ENCODE measurements around the gene CCDC18. TPM values are rescaled to one million over a fixed set of nuclear protein-coding genes. Genes with fewer than 3 reads are reported as not detected.

Gene CCDC18
- total RNA-seq, 3 donors from 2014 or later = 4.1 to 10.5 (median 9.4) TPM

- no peaks in the 10 kb centered on the region for H3K27me3 ChIP-seq
- intact Hi-C loops (cut with DNase I; ENCODE audit: low total_unique reads) = no loop called here
- H3K4me3 ChIP-seq = no peak overlapping the region
- H3K9me3 ChIP-seq = no peaks in the 10 kb centered on the region
- no peaks in the 10 kb centered on the region for H3K4me1 ChIP-seq
- H3K27ac ChIP-seq = no peak overlapping the region
- H3K36me3 ChIP-seq = no peaks in the 10 kb centered on the region
- TF ChIP-seq POLR2AphosphoS5 (IDR thresholded peaks at IDR 0.05) (no peak), POLR2A (IDR thresholded peaks at IDR 0.05) (no peak)
- TF ChIP-seq, protein P1, sequence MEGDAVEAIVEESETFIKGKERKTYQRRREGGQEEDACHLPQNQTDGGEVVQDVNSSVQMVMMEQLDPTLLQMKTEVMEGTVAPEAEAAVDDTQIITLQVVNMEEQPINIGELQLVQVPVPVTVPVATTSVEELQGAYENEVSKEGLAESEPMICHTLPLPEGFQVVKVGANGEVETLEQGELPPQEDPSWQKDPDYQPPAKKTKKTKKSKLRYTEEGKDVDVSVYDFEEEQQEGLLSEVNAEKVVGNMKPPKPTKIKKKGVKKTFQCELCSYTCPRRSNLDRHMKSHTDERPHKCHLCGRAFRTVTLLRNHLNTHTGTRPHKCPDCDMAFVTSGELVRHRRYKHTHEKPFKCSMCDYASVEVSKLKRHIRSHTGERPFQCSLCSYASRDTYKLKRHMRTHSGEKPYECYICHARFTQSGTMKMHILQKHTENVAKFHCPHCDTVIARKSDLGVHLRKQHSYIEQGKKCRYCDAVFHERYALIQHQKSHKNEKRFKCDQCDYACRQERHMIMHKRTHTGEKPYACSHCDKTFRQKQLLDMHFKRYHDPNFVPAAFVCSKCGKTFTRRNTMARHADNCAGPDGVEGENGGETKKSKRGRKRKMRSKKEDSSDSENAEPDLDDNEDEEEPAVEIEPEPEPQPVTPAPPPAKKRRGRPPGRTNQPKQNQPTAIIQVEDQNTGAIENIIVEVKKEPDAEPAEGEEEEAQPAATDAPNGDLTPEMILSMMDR (IDR thresholded peaks at IDR 0.05) = no peak
- no peak for DNase-seq (ENCODE audit: low spot score in 2 of 2)
These were observed 13.9 kb downstream of the CCDC18 start for GRCh38 chr1:93194231-93194990.

GRCh38 chr1:93196591-93196990, 16.1 kb downstream of the CCDC18 start:
- H3K4me3 ChIP-seq = no peak overlapping the region

GRCh38 chr1:93199150-93199549, 18.6 kb downstream of the CCDC18 start:
- no peak for TF ChIP-seq POLR2AphosphoS5 (IDR thresholded peaks at IDR 0.05)
- TF ChIP-seq POLR2A (IDR thresholded peaks at IDR 0.05) = no peak
- TF ChIP-seq, protein P1 (IDR thresholded peaks at IDR 0.05) = no peak
- H3K27me3 ChIP-seq = no peaks in the 10 kb centered on the region
- intact Hi-C loops (cut with DNase I; ENCODE audit: low total_unique reads) = no loop called here
- H3K4me3 ChIP-seq = no peak overlapping the region
- DNase-seq (ENCODE audit: low spot score in 2 of 2) = no peak
- H3K27ac ChIP-seq = no peak overlapping the region
- no peaks in the 10 kb centered on the region for H3K36me3 ChIP-seq
- H3K4me1 ChIP-seq = no peaks in the 10 kb centered on the region
- no peaks in the 10 kb centered on the region for H3K9me3 ChIP-seq

More at GRCh38 chr1:93196591-93196990, 16.1 kb downstream of the CCDC18 start:
- DNase-seq (ENCODE audit: low spot score in 2 of 2) = no peak
- Histone ChIP-seq H3K27me3 (no peaks in the 10 kb centered on the region), H3K27ac (no peak overlapping the region), H3K4me1 (no peaks in the 10 kb centered on the region), H3K9me3 (no peaks in the 10 kb centered on the region), H3K36me3 (no peaks in the 10 kb centered on the region)
- TF ChIP-seq POLR2AphosphoS5 (IDR thresholded peaks at IDR 0.05) = no peak
- no peak for TF ChIP-seq POLR2A (IDR thresholded peaks at IDR 0.05)
- TF ChIP-seq, protein P1 (IDR thresholded peaks at IDR 0.05) = no peak
- intact Hi-C loops (cut with DNase I; ENCODE audit: low total_unique reads) = no loop called here

- Histone ChIP-seq H3K9me3 (no peaks in the 10 kb centered on the region), H3K36me3 (no peaks in the 10 kb centered on the region), H3K27ac (no peak overlapping the region), H3K4me3 (no peak overlapping the region), H3K27me3 (no peaks in the 10 kb centered on the region), H3K4me1 (no peaks in the 10 kb centered on the region)
- DNase-seq (ENCODE audit: low spot score in 2 of 2) = no peak
- intact Hi-C loops (cut with DNase I; ENCODE audit: low total_unique reads) = no loop called here
- TF ChIP-seq, protein P1 (IDR thresholded peaks at IDR 0.05) = no peak
- no peak for TF ChIP-seq POLR2A (IDR thresholded peaks at IDR 0.05)
- TF ChIP-seq POLR2AphosphoS5 (IDR thresholded peaks at IDR 0.05) = no peak
These were observed 19.6 kb downstream of the CCDC18 start for GRCh38 chr1:93200086-93200620.

GRCh38 chr1:93200714-93201113, 20.2 kb downstream of the CCDC18 start:
- Histone ChIP-seq H3K4me3 (no peak overlapping the region), H3K36me3 (no peaks in the 10 kb centered on the region), H3K27me3 (no peaks in the 10 kb centered on the region), H3K4me1 (no peaks in the 10 kb centered on the region), H3K9me3 (no peaks in the 10 kb centered on the region), H3K27ac (no peak overlapping the region)
- no peak for DNase-seq (ENCODE audit: low spot score in 2 of 2)
- intact Hi-C loops (cut with DNase I; ENCODE audit: low total_unique reads) = no loop called here
- TF ChIP-seq, protein P1 (IDR thresholded peaks at IDR 0.05) = no peak
